B cell (primary cell): ENCODE data around the gene PRDM2. TPM values are rescaled to one million over a fixed set of nuclear protein-coding genes. Genes with fewer than 3 reads are reported as not detected.

ENCODE experiments used
- ATAC-seq: fragments of 200-7000 bp; cut with Tn5 transposase; one replicate; pipeline ENCODE4 v1.10.0; 2021; ENCODE audit warnings: low read depth, mild to moderate bottlenecking, moderate number of reproducible peaks, moderate library complexity
- CTCF ChIA-PET: fragments of 350-600 bp; sonication (Branson Sonifier 250); formaldehyde crosslinking; loops from one replicate; lab custom pipeline; 2021; ENCODE audit warnings: antibody characterized with exemption, inconsistent platforms; lab: Charles Lee
- POLR2A ChIA-PET: fragments of 350-600 bp; sonication (Branson Sonifier 250); formaldehyde crosslinking; loops from one replicate; lab custom pipeline; 2021; ENCODE audit warnings: antibody characterized with exemption; lab: Charles Lee
- DNase-seq: peaks from one replicate; pipeline ENCODE4 v3.0.0; 2013
- H2AFZ ChIP-seq: 2 replicates; pipeline ENCODE4 v1.6.1; 2012; ENCODE audit warnings: mild to moderate bottlenecking, low read depth, low read length; ENCODE audit not compliant: insufficient read depth, poor library complexity, severe bottlenecking
- H3K27ac ChIP-seq, 2 donors: 1 replicate in 1 of 2; 2 replicates in 1 of 2; pipeline ENCODE4 v1.5.1; 2012 to 2013; ENCODE audit warnings: low read length in 2 of 2, mild to moderate bottlenecking in 2 of 2, moderate library complexity in 1 of 2
- H3K27me3 ChIP-seq, 4 experiments: fragments of 200-600 bp in 1 of 4; sonication (generic) in 1 of 4; replicated peaks in 1 of 4; 1 replicate in 2 of 4; 2 replicates in 2 of 4; pipeline versions ENCODE4 v1.6.1 to v1.7.0; 2013 to 2016; ENCODE audit warnings: low read length in 3 of 4, mild to moderate bottlenecking in 2 of 4, mixed read lengths in 1 of 4, moderate library complexity in 1 of 4; ENCODE audit not compliant: insufficient read depth in 4 of 4, control insufficient read depth in 3 of 4; ENCODE audit errors: control extremely low read depth in 1 of 4
- H3K36me3 ChIP-seq, 2 experiments: replicated peaks in 1 of 2; 1 replicate in 1 of 2; 2 replicates in 1 of 2; pipeline versions ENCODE4 v1.6.1 to v1.7.1; 2013; ENCODE audit warnings: low read length in 1 of 2; ENCODE audit not compliant: insufficient read depth in 2 of 2, control insufficient read depth in 1 of 2; ENCODE audit errors: control extremely low read depth in 1 of 2, extremely low read depth in 1 of 2
- H3K4me1 ChIP-seq, 2 donors: fragments of 200-600 bp in 1 of 2; sonication (generic) in 1 of 2; 1 replicate in 1 of 2; 2 replicates in 1 of 2; pipeline versions ENCODE4 v1.5.1 to v1.6.1; 2013 to 2017; ENCODE audit warnings: low read length in 2 of 2; ENCODE audit not compliant: control insufficient read depth in 2 of 2, insufficient read depth in 2 of 2
- H3K4me2 ChIP-seq: replicated peaks from 2 replicates; pipeline ENCODE3; 2012; ENCODE audit warnings: mild to moderate bottlenecking, low read depth, low read length; ENCODE audit not compliant: poor library complexity, severe bottlenecking
- H3K4me3 ChIP-seq, 5 experiments: fragments of 200-600 bp in 1 of 5; sonication (generic) in 1 of 5; 1 replicate in 3 of 5; 2 replicates in 2 of 5; pipeline versions ENCODE4 v1.5.1 to v1.7.0; 2011 to 2016; ENCODE audit warnings: low read length in 4 of 5, mild to moderate bottlenecking in 4 of 5, low read depth in 2 of 5, control low read depth in 1 of 5, moderate library complexity in 1 of 5; ENCODE audit not compliant: insufficient read depth in 1 of 5; ENCODE audit errors: control extremely low read depth in 1 of 5, extremely low read depth in 1 of 5
- H3K79me2 ChIP-seq: fragments of 200-600 bp; sonication (generic); one replicate; pipeline ENCODE4 v1.6.0; 2016; ENCODE audit warnings: low read length; ENCODE audit not compliant: control insufficient read depth, insufficient read depth
- H3K9ac ChIP-seq: fragments of 200-600 bp; sonication (generic); 2 replicates; pipeline ENCODE4 v1.6.1; 2017; ENCODE audit warnings: mild to moderate bottlenecking, low read length, moderate library complexity
- H3K9me3 ChIP-seq, 3 donors: one replicate each; pipeline versions ENCODE4 v1.6.1 to v1.7.1; 2013; ENCODE audit warnings: low read length in 2 of 3; ENCODE audit not compliant: control insufficient read depth in 2 of 3, insufficient read depth in 1 of 3; ENCODE audit errors: control extremely low read depth in 1 of 3
- H4K20me1 ChIP-seq: 2 replicates; pipeline ENCODE4 v1.6.0; 2012; ENCODE audit warnings: mild to moderate bottlenecking, low read length; ENCODE audit not compliant: insufficient read depth, control insufficient read depth, poor library complexity, severe bottlenecking
- H3K27ac Mint-ChIP-seq: one replicate; pipeline ENCODE4 v1.8.0; 2021; ENCODE audit warnings: mixed read lengths
- H3K27me3 Mint-ChIP-seq: one replicate; pipeline ENCODE4 v1.8.0; 2021; ENCODE audit warnings: mixed read lengths
- H3K4me1 Mint-ChIP-seq: one replicate; pipeline ENCODE4 v1.8.0; 2021; ENCODE audit warnings: mixed read lengths
- H3K4me3 Mint-ChIP-seq: one replicate; pipeline ENCODE4 v1.8.0; 2021; ENCODE audit warnings: mixed read lengths
- H3K9me3 Mint-ChIP-seq: one replicate; pipeline ENCODE4 v1.8.0; 2022; ENCODE audit warnings: mixed read lengths; ENCODE audit not compliant: insufficient read depth
- EZH2 ChIP-seq: IDR thresholded peaks from 2 replicates; pipeline ENCODE4 v1.6.1; 2012; ENCODE audit warnings: borderline replicate concordance, low read depth, mild to moderate bottlenecking, moderate library complexity, low read length; ENCODE audit not compliant: insufficient read depth, poor library complexity, severe bottlenecking
- WGBS: methylation state at CpG from one replicate; pipeline ENCODE4 v1.1.5; 2013; ENCODE audit warnings: missing lambda C conversion rate; ENCODE audit not compliant: insufficient coverage; 5-methylcytosine and 5-hydroxymethylcytosine counted together
- intact Hi-C: fragments of 100-400 bp; cut with micrococcal nuclease; formaldehyde crosslinking; loops from one replicate; pipeline ENCODE4 v1.10.0; 2022
- polyA plus RNA-seq: library from polyadenylated mRNA; depleted of rRNA; stranded (reverse); fragments of >200 nt; gene quantifications from 2 replicates; pipeline ENCODE4 v1.2.3, GENCODE V29; 2012
- total RNA-seq, 2 donors: library from RNA; stranded (reverse); fragments of 120-200 nt in 1 of 2; gene quantifications; 1 replicate in 1 of 2; 2 replicates in 1 of 2; pipeline versions ENCODE4 v1.2.3 to v1.2.4, GENCODE V29; 2013 to 2022
- TF ChIP-seq, protein P1 (sequence below): fragments of 200-600 bp; IDR thresholded peaks from one replicate; pipeline ENCODE4 v1.8.0; 2022; ENCODE audit warnings: antibody characterized with exemption, mild to moderate bottlenecking

Gene PRDM2
- total and polyA plus RNA-seq, 2 donors (not counting 1 experiment from before 2014, with no cell fraction given), result 50.1 to 432 TPM

GRCh38 chr1:13820055-13820454, 120.1 kb downstream of the PRDM2 start:
- DNase-seq (no peak), ATAC-seq (no peak)
- no peak overlapping the region for H3K9ac ChIP-seq
- H4K20me1 ChIP-seq, result no peaks in the 10 kb centered on the region
- peaks cover 0 to 27% of the 10 kb centered on the region in 2 experiments for H3K36me3 ChIP-seq
- H3K27me3 Mint-ChIP-seq, result no peaks in the 10 kb centered on the region
- no peak overlapping the region for H3K27ac Mint-ChIP-seq
- H3K4me1 ChIP-seq, result no peaks in the 10 kb centered on the region
- H2AFZ ChIP-seq, result no peak overlapping the region
- no peaks in the 10 kb centered on the region for H3K27me3 ChIP-seq
- no peak overlapping the region for H3K4me2 ChIP-seq
- H3K27ac ChIP-seq, result no peak overlapping the region
- intact Hi-C loops, result no loop called here
- H3K4me1 Mint-ChIP-seq, result peaks cover 2% of the 10 kb centered on the region
- TF ChIP-seq, protein P1, sequence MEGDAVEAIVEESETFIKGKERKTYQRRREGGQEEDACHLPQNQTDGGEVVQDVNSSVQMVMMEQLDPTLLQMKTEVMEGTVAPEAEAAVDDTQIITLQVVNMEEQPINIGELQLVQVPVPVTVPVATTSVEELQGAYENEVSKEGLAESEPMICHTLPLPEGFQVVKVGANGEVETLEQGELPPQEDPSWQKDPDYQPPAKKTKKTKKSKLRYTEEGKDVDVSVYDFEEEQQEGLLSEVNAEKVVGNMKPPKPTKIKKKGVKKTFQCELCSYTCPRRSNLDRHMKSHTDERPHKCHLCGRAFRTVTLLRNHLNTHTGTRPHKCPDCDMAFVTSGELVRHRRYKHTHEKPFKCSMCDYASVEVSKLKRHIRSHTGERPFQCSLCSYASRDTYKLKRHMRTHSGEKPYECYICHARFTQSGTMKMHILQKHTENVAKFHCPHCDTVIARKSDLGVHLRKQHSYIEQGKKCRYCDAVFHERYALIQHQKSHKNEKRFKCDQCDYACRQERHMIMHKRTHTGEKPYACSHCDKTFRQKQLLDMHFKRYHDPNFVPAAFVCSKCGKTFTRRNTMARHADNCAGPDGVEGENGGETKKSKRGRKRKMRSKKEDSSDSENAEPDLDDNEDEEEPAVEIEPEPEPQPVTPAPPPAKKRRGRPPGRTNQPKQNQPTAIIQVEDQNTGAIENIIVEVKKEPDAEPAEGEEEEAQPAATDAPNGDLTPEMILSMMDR, result no peak
- no peak for TF ChIP-seq EZH2
- H3K4me3 ChIP-seq, result no peak overlapping the region
- H3K79me2 ChIP-seq, result no peaks in the 10 kb centered on the region
- WGBS, result 97% methylated on average over 13 of the region's 13 CpGs
- no peaks in the 10 kb centered on the region for H3K9me3 ChIP-seq
- no peaks in the 10 kb centered on the region for H3K9me3 Mint-ChIP-seq
- ChIA-PET POLR2A (no interaction called here), CTCF (no interaction called here)
- H3K4me3 Mint-ChIP-seq, result no peak overlapping the region

DNA sequence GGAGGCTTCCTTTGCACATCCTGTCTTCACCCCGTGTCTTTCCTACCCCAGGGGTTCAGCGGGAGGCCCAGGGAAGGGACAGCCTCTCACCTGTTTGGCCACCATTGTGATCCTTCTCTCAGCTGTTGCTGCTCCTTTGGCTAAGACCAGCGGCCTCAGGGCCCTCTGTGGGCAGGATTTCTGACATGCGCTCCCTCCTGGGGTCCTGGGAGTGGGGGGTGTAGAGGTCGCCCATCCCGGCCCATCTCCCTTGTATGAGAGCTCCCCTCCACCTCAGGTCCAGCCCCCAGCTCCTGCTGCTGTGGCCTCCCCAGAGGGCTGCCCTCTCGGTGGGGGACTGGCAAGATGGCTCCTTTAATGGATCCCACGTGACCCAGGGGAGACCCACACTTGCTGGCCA, 120.5 kb downstream of the PRDM2 start:
- H3K79me2 ChIP-seq, result no peaks in the 10 kb centered on the region
- DNase-seq, result no peak
- H3K36me3 ChIP-seq, result peaks cover 0 to 27% of the 10 kb centered on the region in 2 experiments
- no peak for TF ChIP-seq EZH2
- TF ChIP-seq, protein P1, result no peak
- H3K9ac ChIP-seq, result no peak overlapping the region
- ATAC-seq, result no peak
- ChIA-PET CTCF (no interaction called here), POLR2A (no interaction called here)
- Mint-ChIP-seq H3K4me1 (peaks cover 3% of the 10 kb centered on the region), H3K4me3 (no peak overlapping the region), H3K27me3 (no peaks in the 10 kb centered on the region), H3K9me3 (no peaks in the 10 kb centered on the region), H3K27ac (no peak overlapping the region)
- 94% methylated on average over 7 of the region's 8 CpGs for WGBS
- H3K4me3 ChIP-seq, result no peak overlapping the region
- H3K9me3 ChIP-seq, result no peaks in the 10 kb centered on the region
- no peak overlapping the region for H2AFZ ChIP-seq
- H3K27ac ChIP-seq, result no peak overlapping the region
- H3K4me1 ChIP-seq, result no peaks in the 10 kb centered on the region
- no peaks in the 10 kb centered on the region for H4K20me1 ChIP-seq
- no peaks in the 10 kb centered on the region for H3K27me3 ChIP-seq
- intact Hi-C loops, result no loop called here
- no peak overlapping the region for H3K4me2 ChIP-seq
